ENCODE data around the gene EPB41L5.

- TF ChIP-seq POLR2AphosphoS5 (IDR thresholded peaks at IDR 0.05) = no peak
- no peak for TF ChIP-seq POLR2A (IDR thresholded peaks at IDR 0.05)
- no peak for TF ChIP-seq CTCF (IDR thresholded peaks at IDR 0.05 in 8 of 11, conservative IDR thresholded peaks at IDR 0.05 in 3 of 11)
Observed at GRCh38 chr2:120037995-120038541, 25.2 kb downstream of the EPB41L5 start.

Measured in spleen (tissue), 7 donors.